Measurements from ENCODE around the gene MINPP1.

The MINPP1 gene

GRCh38 chr10:87594181-87594580, 89.5 kb downstream of the MINPP1 start:
- ChIA-PET POLR2A (ENCODE audit: low non-redundant PET) (no interaction called here), CTCF (no interaction called here)
- no peak for TF ChIP-seq CTCF (conservative IDR thresholded peaks at IDR 0.05; ENCODE audit: low read depth)
- no peak for DNase-seq (ENCODE audit: low spot score)
- H3K27ac ChIP-seq: no peak overlapping the region

GRCh38 chr10:87594864-87595263, 90.2 kb downstream of the MINPP1 start:
- POLR2A ChIA-PET (ENCODE audit: low non-redundant PET): no interaction called here
- CTCF ChIA-PET: no interaction called here
- no peak for DNase-seq (ENCODE audit: low spot score)
- H3K27ac ChIP-seq: no peak overlapping the region
- no peak for TF ChIP-seq CTCF (conservative IDR thresholded peaks at IDR 0.05; ENCODE audit: low read depth)

- ChIA-PET POLR2A (ENCODE audit: low non-redundant PET) (no interaction called here), CTCF (no interaction called here)
These were observed 91.7 kb downstream of the MINPP1 start for GRCh38 chr10:87596351-87596750.

GRCh38 chr10:87598700-87599099, 94.0 kb downstream of the MINPP1 start:
- TF ChIP-seq CTCF (conservative IDR thresholded peaks at IDR 0.05; ENCODE audit: low read depth): no peak
- no peak for DNase-seq (ENCODE audit: low spot score)
- no peak overlapping the region for H3K27ac ChIP-seq
- POLR2A ChIA-PET (ENCODE audit: low non-redundant PET): no interaction called here
- CTCF ChIA-PET: no interaction called here

More at GRCh38 chr10:87596351-87596750, 91.7 kb downstream of the MINPP1 start:
- no peak for TF ChIP-seq CTCF (conservative IDR thresholded peaks at IDR 0.05; ENCODE audit: low read depth)
- H3K27ac ChIP-seq: no peak overlapping the region
- DNase-seq (ENCODE audit: low spot score): no peak

GRCh38 chr10:87600581-87600980, 95.9 kb downstream of the MINPP1 start:
- no peak for DNase-seq (ENCODE audit: low spot score)
- POLR2A ChIA-PET (ENCODE audit: low non-redundant PET): no interaction called here
- TF ChIP-seq CTCF (conservative IDR thresholded peaks at IDR 0.05; ENCODE audit: low read depth): no peak
- no peak overlapping the region for H3K27ac ChIP-seq
- CTCF ChIA-PET: no interaction called here
